GM10847 (cell line): ENCODE results near the gene INSYN2B.

Experiments used
- POLR2A ChIP-seq: IDR thresholded peaks from 2 replicates; pipeline ENCODE4 v1.6.1; 2011; ENCODE audit not compliant: insufficient read length; ENCODE audit errors: extremely low read depth

The INSYN2B gene

DNA sequence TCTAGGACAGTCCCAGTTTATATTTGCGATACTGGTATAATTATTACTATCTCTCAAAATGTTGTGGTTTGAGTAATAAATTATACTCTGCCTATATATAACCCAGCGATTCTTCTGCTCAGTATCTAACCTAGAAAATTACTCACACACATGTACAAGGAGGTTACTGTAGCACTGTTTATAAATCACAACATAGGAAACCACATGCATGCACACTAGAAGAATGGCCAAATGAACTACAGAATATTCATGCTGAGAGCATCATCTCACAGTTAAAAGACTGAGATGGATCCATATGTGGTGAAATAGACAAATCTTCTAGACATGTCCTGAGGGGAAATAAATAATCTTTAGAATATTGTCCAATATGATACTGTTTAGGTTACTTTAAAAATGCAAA lies 62.1 kb downstream of the INSYN2B start:
- TF ChIP-seq POLR2A: no peak

DNA sequence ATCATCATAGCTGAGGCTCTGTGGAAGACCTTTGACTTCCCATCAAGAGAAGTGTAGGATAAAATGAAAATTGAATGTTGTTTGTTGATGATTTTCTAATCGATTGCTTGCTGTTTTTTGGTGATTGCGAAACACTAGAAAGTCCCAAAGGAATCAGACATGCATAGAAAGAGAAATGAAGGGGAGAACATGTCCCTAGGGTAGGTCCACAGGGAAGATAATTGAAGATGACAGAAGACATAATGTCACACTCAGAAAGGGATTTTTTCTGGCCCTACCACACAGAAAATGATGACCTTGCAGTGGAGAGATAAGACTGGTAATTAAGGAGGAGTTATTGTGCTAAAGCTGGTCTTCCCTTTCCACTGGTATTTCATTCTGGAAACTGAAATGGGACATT lies 62.8 kb downstream of the INSYN2B start:
- no peak for TF ChIP-seq POLR2A

DNA sequence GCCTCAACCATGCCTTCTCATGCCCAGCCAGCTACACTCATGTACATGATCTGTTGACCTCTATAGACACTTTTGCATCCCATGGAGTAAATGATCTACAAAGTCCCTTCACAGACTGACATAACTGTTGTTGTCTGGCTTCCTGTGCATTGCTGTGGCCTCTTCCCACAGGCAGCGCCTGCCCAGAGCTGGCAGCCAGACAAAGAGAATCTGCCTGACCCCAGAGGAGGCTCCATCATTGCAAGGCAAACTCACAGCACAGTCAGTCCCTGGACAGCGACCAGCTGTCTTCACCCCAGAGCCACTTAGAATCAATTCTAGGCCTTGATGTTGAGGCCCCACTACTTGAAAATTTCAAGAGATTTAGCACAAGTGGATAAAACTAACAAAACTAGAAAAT lies 65.5 kb downstream of the INSYN2B start:
- no peak for TF ChIP-seq POLR2A

DNA sequence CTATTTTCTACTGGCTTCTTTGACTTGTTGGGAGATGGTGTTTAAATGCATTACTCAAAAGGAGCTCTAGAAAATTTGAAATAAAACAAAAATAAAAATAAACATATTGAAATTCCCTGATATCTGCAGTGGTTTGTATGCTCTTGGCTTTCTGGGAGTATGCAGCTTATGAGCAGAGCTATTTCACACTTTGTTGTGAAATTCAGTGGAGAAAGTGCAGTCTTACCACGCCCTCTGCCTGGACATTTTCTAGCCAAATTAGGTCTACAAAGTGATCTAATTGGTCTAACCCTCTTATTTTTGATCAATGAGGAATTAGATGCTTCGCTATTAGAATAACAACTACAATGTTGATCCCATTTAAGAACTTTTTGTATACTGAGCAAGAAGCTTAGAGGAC lies 66.8 kb downstream of the INSYN2B start:
- TF ChIP-seq POLR2A: no peak

DNA sequence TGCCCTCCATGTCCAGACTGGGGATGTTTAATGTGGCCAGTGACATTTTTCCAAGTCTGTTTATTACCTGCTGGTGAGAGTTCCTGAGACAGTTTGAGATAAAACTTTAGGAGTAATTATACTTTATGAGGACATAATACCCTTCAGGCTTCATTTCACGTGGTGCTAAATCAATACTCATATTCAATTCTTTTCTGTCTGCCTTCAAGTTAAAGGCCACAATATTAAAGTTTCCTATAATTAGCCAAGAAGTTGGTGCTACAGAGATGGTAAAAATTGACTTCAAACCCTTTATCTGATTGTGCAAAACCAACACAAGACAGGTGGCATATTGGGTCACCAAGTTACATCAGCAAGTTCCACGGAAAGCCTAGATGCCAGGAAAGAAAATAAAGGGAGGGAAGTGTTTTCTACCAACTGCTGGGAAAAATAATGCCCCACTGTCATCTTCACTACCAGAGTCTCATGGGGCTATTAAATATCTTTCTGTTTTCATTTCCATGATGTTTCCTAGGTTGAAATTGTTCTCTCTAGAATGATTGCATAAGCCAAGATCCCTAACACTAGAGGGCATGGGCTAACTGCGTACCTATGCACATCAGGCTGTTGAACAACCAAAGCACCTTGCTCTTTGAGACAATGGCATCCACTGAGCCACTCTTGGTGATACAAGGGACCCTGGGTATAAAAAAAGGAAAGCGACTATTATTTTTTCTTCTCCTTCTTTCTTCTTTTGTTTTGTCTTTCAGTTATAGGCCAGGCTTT lies 68.7 kb downstream of the INSYN2B start:
- no peak for TF ChIP-seq POLR2A

DNA sequence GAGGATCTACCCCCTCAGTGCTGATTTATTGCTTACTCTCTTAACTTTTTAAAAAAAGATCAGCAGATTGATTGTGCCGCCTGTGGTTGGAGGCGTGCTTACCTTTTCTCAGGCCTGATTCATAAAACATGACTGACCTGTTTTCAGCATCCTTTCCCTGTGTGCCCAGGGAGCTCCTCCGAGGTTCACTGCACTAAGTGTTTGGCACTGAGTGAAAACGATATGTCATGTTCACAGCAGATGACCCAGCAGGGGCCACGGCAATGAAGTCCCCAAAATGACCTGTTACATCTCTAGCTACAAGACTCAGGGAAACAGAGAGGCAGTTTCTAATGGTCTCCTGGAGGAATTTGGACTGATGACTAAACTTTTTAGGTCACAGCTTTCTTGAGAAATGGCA lies 69.9 kb downstream of the INSYN2B start:
- no peak for TF ChIP-seq POLR2A

DNA sequence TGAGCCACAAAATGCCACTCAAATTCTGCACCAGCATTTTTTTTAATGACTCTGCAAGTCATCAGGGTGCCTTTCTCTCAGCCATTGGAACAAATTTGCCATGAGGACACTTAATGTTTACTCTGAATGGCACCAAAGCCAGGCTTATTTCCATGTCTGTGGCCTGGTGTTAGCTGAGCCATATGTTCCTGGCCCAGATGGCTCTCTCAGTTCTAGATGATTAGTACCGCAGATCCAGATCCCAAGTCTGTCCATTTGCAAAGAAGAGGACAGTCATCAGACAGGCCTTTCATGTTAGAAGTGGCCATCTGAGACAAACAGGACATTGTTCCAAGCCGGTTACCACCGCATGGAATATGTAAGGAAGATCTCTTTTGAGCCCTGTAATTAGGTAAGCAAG lies 70.3 kb downstream of the INSYN2B start:
- TF ChIP-seq POLR2A: no peak

DNA sequence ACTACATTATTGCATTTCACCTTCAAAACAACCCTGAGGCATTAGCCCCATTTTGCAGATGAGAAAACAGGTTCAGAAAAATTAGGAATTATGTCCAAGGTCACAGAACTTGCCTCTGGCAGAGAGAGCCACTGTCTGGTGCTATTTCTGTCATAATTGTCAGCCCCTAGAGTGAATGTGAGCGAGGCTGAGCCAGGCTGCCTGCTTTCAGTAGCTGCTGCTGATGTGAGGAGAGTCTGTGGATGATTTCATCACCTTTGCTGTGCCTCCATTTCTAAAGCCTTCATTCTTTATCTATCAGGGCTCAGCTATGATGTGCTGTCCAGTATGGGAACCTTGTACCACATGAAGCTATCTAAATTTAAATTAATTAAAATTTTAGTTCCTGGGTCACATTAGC lies 71.4 kb downstream of the INSYN2B start:
- no peak for TF ChIP-seq POLR2A

DNA sequence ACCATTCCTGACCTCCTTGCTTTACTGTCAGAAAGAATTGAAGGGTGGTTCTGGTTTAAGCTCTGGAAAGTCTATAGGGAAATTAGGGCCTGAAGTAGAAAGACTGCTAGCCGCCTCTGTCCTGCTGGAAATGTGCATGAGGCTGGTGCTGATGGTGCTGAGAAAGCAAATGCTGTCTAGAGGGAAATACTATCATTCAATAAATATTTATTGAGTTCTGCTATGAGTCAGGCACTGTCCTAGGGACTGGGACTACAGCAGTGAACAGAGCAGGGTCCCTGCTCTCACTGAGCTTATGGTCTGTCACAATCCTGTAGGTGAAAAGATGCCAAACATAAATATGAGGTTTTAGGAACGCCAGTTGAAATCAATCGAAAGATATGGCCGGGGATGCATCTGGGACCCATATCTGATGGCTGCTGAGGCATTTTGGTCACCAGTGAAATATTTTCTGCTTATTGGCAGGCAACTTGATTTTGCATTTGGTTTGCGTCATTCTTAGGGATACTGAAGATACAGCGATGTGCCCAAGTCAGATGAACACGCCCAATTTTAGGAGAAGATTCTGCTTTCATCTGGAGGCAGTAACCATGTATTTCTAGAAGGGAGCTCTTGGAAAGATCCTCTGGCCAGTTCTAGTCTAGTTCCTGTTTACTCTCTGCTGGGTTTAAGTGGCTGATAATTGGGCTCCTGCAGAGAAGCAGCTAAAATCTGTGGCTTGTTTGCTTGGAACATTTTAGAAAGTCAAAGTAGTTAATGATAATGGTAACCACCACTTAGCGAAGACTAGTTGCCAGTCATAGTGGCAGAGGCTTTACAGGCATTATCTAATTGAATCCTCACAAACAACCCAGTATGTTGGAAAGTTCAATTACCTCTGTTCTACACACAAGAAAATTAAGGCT lies 73.3 kb downstream of the INSYN2B start:
- TF ChIP-seq POLR2A: no peak

DNA sequence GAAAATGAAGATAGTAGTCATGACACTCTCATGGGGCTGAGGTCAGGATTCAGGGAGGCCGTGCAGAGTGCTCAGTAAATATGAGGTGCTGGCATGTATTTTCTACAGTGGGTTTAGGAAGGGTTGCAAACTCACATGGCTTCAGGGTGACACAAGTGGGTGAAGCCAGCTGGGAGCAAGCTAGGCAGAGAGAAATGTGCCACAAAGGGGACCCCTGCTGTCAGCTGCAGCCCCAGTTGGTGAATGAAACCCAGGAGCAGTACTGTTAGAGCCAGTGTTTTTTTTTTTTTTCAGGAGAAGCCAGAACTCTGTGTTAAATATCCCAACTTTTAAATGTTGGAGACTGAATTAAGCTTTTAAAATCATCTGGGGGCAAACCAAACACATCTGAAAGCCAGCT lies 75.3 kb downstream of the INSYN2B start:
- no peak for TF ChIP-seq POLR2A

DNA sequence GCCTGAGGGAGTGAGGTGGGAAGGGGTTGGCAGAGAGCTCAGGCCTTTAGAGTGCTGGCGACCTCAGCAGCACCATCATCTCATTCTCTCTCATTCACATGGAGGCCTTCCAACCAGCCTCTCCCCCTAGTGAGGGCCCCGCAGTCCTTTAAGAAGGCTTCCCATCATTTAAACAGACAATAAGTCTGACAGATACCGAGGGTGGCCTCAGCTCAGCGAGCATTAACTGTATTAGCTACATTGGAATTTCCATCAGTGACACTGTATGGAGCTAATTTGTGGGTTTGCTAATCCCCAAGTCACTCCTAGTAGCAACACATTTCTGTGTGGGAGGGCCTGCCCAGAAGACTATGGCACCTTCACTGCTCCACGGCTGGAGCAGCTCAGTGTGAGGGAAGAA lies 75.8 kb downstream of the INSYN2B start:
- TF ChIP-seq POLR2A: no peak

DNA sequence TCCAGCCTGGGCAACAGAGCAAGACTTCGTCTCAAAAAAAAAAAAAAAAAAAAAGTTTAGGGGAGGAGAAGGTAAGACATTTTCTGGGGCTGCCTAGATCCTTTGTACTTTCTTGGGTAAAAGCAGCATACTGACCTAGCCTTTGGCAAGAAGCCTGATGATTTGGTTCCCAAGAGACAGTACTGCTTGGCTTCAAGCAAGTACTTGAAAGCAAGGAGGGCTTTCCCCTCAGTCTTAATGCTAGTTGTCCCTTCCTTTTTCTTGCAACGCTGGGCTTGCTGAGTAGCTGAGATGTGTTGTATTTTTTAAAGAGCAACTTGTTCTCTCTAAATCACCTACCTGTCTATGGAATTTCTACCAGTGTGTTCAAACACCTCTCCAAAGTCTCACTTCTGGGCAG lies 76.2 kb downstream of the INSYN2B start:
- TF ChIP-seq POLR2A: no peak

DNA sequence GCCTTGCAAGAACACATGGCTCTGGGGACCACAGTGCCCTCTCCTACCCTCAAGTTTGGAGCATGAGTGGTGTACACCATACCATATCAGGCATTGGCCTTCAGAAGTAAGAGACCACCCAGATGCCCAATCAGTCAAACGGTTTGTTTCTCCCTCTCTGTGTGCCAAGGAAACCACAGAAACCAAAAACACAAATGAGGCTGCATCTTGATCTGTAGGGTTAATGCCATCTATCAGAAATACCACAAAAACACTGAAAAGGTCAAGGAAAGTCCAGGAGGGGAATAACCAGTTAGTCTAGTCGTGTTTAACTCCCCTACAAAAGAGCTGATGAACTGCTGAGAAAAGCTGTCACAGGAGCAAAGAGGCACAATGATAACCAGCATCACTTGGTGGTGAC lies 78.4 kb downstream of the INSYN2B start:
- TF ChIP-seq POLR2A: no peak

DNA sequence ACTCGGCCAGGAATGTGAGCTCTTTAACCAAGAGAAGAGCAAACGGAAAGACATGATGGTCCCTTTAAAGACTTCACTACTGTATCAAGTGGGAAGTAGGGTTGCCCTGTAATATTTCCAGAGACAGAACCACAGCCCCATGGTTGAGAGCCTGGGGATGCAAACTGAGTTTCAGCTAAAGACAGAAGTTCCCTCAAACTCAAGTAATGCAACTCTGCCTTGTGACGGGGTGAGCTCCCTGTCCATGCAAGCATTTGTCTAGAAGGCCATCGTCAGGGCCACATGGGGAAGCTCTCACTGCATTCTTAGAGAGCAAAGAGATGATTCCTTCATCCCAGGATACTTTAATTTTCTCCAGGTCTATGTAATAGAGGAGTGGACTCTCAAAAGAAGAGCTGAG lies 82.8 kb downstream of the INSYN2B start:
- TF ChIP-seq POLR2A: no peak

DNA sequence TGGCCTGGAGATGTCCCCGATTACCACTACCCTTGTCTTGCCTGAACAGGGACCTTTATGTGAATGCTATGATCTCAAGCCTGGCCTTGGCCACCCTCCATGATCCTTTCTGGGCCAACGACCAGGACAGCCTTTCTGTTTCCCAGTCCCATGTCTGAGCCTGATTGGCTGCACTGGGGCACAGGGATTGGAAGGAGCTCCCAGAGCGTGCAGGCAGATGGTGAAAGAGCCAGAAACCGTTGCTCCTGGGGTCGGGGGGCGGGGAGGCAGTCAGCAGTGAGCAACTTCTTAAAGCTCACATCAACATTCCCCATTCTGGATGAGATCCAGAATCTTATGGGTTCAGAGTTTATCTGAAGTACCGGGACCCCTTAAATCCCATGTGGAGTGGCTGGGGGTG lies 84.4 kb downstream of the INSYN2B start:
- no peak for TF ChIP-seq POLR2A

DNA sequence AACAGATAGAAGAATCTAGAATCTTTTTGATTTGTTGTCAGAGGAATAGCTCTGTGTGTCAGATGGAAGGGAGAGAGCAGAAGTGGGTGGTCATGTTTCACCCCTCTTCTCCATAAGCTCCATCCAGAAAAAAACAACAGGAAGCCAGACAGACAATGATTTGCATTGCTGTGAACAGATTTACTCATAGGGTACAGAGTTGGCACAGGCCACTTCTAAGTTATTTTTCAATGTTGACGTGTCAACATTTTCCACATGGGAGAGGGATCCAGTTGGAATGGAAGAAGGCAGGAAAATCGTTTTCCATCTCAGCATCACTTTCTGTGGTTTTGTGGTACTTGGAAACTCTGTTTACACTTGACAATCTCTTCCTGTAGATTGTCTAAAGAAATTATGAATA lies 86.7 kb downstream of the INSYN2B start:
- TF ChIP-seq POLR2A: no peak

DNA sequence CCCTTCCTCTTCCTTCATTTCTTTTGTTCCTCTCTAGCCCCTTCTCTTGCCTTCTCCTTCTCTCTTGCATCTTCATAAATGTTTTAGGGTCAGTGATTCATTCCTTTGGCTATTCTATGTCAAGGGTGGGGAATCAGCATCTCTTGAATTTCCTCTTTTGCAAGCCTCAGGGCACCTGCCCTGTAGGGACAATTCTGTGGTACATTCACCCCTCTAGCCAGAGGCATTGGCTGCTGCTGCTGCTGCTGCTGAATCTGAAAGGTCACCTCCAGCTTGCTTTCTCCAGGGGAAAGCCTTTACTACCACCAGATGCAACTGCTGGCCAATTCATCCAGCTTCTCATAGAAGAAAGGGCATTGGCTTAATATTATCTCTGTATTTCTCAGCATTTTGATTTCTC lies 87.3 kb downstream of the INSYN2B start:
- no peak for TF ChIP-seq POLR2A

DNA sequence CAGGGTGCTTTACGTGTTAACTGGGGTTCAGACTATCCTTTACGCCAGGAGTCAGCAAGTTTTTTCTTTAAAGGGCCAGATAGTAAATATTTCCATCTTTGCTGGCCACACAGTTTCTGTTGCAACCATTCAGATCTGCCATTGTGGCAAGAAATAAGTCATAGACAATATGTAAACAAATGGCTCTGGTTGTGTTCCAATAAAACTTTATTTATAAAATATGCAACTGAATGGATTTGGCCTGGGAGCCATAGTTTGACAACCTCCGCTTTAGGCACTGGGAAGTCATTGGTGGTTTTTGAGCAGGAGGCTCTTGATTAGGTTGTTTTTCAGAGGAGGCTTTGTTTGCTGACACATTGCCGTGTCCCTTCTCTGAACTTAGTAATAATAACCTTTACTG lies 90.7 kb downstream of the INSYN2B start:
- TF ChIP-seq POLR2A: no peak
